ENCODE results near the gene CTNNA3.

DNA sequence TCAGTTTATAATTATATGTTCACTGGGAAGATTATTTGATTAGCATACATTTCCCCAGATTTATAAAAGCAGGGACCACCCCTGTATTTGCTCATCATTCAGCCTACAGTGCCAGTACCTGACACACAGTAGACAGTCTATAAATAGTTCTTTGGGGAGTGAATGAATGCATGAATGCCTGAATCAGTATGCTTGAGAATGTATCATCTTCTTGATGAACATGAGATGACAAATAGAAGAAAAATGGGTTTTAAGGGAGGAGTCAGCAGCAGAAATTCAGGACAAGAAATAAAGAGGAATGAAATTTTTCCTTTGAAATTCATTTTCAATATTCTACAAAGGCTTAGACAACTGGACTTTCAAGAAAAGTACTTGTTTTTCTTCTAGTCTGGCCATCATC is 1066.0 kb downstream of the CTNNA3 start:
- TF ChIP-seq EP300 (IDR thresholded peaks at IDR 0.05) (no peak), POLR2AphosphoS5 (IDR thresholded peaks at IDR 0.05) (no peak)
- TF ChIP-seq, protein P1, sequence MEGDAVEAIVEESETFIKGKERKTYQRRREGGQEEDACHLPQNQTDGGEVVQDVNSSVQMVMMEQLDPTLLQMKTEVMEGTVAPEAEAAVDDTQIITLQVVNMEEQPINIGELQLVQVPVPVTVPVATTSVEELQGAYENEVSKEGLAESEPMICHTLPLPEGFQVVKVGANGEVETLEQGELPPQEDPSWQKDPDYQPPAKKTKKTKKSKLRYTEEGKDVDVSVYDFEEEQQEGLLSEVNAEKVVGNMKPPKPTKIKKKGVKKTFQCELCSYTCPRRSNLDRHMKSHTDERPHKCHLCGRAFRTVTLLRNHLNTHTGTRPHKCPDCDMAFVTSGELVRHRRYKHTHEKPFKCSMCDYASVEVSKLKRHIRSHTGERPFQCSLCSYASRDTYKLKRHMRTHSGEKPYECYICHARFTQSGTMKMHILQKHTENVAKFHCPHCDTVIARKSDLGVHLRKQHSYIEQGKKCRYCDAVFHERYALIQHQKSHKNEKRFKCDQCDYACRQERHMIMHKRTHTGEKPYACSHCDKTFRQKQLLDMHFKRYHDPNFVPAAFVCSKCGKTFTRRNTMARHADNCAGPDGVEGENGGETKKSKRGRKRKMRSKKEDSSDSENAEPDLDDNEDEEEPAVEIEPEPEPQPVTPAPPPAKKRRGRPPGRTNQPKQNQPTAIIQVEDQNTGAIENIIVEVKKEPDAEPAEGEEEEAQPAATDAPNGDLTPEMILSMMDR (IDR thresholded peaks at IDR 0.05), result no peak

Data from upper lobe of left lung (tissue), 4 donors.